Coronary artery (tissue), 2 donors: ENCODE measurements around the gene QSER1.

Experiments
- DNase-seq: peaks from one replicate; pipeline ENCODE4 v3.0.0-alpha.2; 2017; ENCODE audit warnings: low spot score
- H3K27ac ChIP-seq, 2 donors: fragments of 200-600 bp; sonication (generic); one replicate each; pipeline ENCODE4 v1.5.1; 2016 to 2019
- H3K4me3 ChIP-seq: fragments of 200-600 bp; sonication (generic); 2 replicates; pipeline ENCODE4 v1.5.1; 2016; ENCODE audit warnings: mild to moderate bottlenecking, moderate library complexity
- CTCF ChIP-seq: fragments of 200-600 bp; sonication (generic); IDR thresholded peaks from one replicate; pipeline ENCODE4 v1.5.1; 2019; ENCODE audit warnings: antibody characterized with exemption

The QSER1 gene

DNA sequence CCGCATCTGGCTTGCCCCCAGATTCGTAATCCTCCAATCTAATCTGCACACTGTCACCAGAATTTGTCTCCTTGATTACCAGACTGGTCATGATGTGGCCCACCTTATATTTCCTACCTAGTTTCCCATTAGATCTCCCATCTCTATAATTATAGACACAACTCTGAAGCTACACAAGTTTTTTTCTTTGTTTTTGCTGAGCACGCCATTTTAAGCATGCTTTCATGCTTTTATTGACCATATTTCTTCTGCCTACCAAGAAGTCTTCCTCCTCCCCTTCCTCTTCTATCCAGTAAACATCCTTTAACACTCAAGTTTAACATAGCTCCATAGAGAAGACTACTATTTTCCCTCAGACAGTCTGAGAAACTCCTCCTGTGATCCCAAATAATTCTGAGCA lies 98.8 kb downstream of the QSER1 start:
- no peak overlapping the region for H3K27ac ChIP-seq
- no peak overlapping the region for H3K4me3 ChIP-seq
- TF ChIP-seq CTCF: no peak
- no peak for DNase-seq

DNA sequence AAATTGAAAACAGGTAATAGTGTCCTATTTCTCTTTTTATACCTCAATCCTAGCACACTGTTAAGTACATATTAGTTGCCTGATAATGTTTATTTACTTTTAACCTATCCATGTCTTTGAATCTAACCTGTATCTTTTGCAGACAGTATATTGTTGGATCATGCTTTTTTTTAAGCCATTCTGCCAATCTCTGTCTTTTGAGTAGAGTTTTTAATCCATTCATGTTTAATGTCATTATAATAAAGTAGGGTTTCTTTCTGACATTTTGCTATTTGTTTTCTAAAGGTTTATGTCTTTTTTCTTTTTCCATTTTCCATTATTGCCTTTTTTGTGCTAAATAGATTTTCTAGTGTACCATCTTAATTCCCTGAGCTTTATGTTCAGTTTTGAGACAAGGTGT lies 99.3 kb downstream of the QSER1 start:
- H3K4me3 ChIP-seq: no peak overlapping the region
- no peak overlapping the region for H3K27ac ChIP-seq
- no peak for TF ChIP-seq CTCF
- DNase-seq: no peak

GRCh38 chr11:33000181-33000580 lies 107.6 kb downstream of the QSER1 start:
- DNase-seq: no peak
- TF ChIP-seq CTCF: no peak

GRCh38 chr11:33001281-33001680 lies 108.7 kb downstream of the QSER1 start:
- no peak overlapping the region for H3K4me3 ChIP-seq
- no peak for DNase-seq
- TF ChIP-seq CTCF: no peak
- no peak overlapping the region for H3K27ac ChIP-seq

More at GRCh38 chr11:33000181-33000580, 107.6 kb downstream of the QSER1 start:
- Histone ChIP-seq H3K27ac (no peak overlapping the region), H3K4me3 (no peak overlapping the region)

GRCh38 chr11:33001751-33002542 lies 109.3 kb downstream of the QSER1 start:
- DNase-seq: no peak
- no peak overlapping the region for H3K4me3 ChIP-seq
- no peak for TF ChIP-seq CTCF
- H3K27ac ChIP-seq: no peak overlapping the region

DNA sequence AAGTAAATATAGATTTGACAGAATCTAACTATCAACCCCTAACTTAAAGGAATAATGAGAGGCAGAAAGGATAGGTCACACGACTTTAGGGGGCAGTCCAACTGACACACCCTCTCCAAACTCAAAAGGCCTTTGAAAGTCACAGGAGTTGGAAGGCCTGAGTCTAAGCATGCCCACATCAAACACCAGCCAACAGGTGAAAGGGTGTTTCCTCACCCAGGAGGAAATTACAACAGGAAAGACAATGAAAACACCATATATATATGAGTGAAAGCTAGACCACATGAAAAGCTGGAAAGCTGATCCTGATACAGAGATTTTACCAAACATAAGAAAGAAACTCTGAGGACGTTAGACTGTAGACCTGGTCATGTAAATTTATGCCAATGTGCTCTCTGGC lies 112.6 kb downstream of the QSER1 start:
- TF ChIP-seq CTCF: no peak
- DNase-seq: no peak
- Histone ChIP-seq H3K4me3 (no peak overlapping the region), H3K27ac (no peak overlapping the region)

GRCh38 chr11:33006010-33006409 lies 113.4 kb downstream of the QSER1 start:
- no peak for TF ChIP-seq CTCF
- no peak overlapping the region for H3K27ac ChIP-seq
- H3K4me3 ChIP-seq: no peak overlapping the region
- DNase-seq: no peak
